Medulla oblongata (tissue), 1 donor: ENCODE measurements around the gene TFB1M.
"Not testable (repeated sequence)": the region's sequence is repeated elsewhere in the genome, so short reads cannot be mapped to it uniquely, and the experiment has no call there.

Experiments used
- DNase-seq: peaks from one replicate; pipeline ENCODE4 v3.0.0-alpha.2; 2015; ENCODE audit errors: extremely low spot score

TFB1M gene

GRCh38 chr6:155329460-155330132 lies 15.3 kb upstream of the TFB1M start:
- DNase-seq = no peak

GRCh38 chr6:155328539-155329459 lies 14.5 kb upstream of the TFB1M start:
- DNase-seq = no peak

GRCh38 chr6:155328074-155328538 lies 13.8 kb upstream of the TFB1M start:
- no peak for DNase-seq

GRCh38 chr6:155327326-155328073 lies 13.2 kb upstream of the TFB1M start:
- DNase-seq = peak; percentile 80

GRCh38 chr6:155325700-155326516 lies 11.6 kb upstream of the TFB1M start:
- no peak for DNase-seq

GRCh38 chr6:155324993-155325392 lies 10.7 kb upstream of the TFB1M start:
- no peak for DNase-seq

- DNase-seq = no peak
Measured at GRCh38 chr6:155324172-155324571, 9.9 kb upstream of the TFB1M start.

- peak; percentile 61 for DNase-seq
Measured at GRCh38 chr6:155319902-155320301, 5.6 kb upstream of the TFB1M start.

GRCh38 chr6:155317186-155317585 lies 2.9 kb upstream of the TFB1M start:
- no peak for DNase-seq

GRCh38 chr6:155316419-155316818 lies 2.1 kb upstream of the TFB1M start:
- no peak for DNase-seq

GRCh38 chr6:155315516-155315871 lies 1.2 kb upstream of the TFB1M start:
- DNase-seq = no peak

- DNase-seq = no peak
Measured at GRCh38 chr6:155314773-155315515, 660 bp upstream of the TFB1M start.

- no peak for DNase-seq
Measured at GRCh38 chr6:155313602-155314091, 637 bp downstream of the TFB1M start.

GRCh38 chr6:155312950-155313349 lies 1.3 kb downstream of the TFB1M start:
- DNase-seq = not testable (repeated sequence)

- DNase-seq = no peak
Measured at GRCh38 chr6:155311583-155311982, 2.7 kb downstream of the TFB1M start.

GRCh38 chr6:155311086-155311485 lies 3.2 kb downstream of the TFB1M start:
- no peak for DNase-seq

GRCh38 chr6:155310596-155310995 lies 3.7 kb downstream of the TFB1M start:
- DNase-seq = no peak

- no peak for DNase-seq
Measured at GRCh38 chr6:155309150-155309549, 5.1 kb downstream of the TFB1M start.

GRCh38 chr6:155306958-155307357 lies 7.3 kb downstream of the TFB1M start:
- DNase-seq = no peak

GRCh38 chr6:155303361-155303870 lies 10.9 kb downstream of the TFB1M start:
- no peak for DNase-seq
